NCI-H2227 treated with DMSO at 0.1 percent for 48 hours (cell line): ENCODE data around the gene SET.
A peak's percentile ranks its signal among the peaks of the same experiment; 100 is the strongest.
"Not testable (repeated sequence)": the region's sequence is repeated elsewhere in the genome, so short reads cannot be mapped to it uniquely, and the experiment has no call there.

Source experiments
- DNase-seq: peaks from one replicate; lab custom pipeline; 2025; lab: John Stamatoyannopoulos, UW

SET gene

GRCh38 chr9:128687453-128687852 is 1.6 kb upstream of the SET start:
- no peak for DNase-seq

- no peak for DNase-seq
Observed at GRCh38 chr9:128689293-128689774, 312 bp downstream of the SET start.

GRCh38 chr9:128689820-128690683 is 1.0 kb downstream of the SET start:
- DNase-seq: no peak

- DNase-seq: no peak
Observed at GRCh38 chr9:128690684-128691034, 1.6 kb downstream of the SET start.

DNA sequence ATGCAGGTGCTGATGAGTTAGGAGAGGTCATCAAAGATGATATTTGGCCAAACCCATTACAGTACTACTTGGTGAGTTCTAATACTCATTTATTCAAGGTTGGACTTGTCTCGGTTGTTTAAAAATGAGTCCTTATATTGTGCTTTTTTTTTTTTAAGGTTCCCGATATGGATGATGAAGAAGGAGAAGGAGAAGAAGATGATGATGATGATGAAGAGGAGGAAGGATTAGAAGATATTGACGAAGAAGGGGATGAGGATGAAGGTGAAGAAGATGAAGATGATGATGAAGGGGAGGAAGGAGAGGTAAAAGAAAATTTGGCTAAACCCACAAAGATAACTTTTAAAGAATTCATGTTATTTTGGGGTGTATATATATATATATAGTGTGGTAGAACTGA is 4.7 kb downstream of the SET start:
- DNase-seq: not testable (repeated sequence)

GRCh38 chr9:128694344-128694743 is 5.3 kb downstream of the SET start:
- no peak for DNase-seq

DNA sequence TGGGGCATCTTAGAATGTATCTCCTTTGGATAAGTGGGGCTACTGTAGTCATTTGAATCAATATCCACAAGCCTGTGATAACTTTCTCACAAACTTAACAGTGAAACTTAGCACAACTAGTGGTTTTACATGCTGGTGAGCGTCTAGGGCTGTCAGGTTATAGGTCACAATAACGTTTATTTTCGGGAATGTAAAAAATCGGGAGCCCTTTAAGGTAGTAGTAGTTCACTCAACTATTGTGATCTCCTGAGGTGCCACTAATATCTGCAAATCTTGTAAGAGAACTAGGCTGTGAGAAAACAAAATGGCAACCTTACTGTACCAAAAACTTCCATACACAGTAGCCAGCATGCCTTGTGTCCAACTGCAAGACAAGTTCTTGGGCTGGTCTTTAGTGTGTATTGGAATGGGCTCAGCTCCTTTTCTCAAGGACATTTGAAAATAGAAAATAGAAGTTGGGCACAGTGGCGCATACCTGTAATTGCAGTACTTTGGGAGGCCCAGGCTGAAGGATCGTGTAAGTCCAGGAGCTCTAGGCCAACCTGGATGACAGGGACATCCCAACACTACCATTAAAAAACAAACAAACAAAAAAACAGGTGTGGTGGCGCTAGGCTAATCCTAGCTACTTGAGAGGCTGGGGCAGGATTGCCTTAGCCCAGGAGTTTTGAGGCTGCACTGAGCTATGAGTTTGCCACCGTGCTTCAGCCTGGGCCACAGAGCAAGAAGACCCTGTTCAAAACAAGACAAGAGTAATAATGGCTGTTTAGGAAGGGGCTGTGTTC is 8.1 kb downstream of the SET start:
- no peak for DNase-seq

GRCh38 chr9:128699096-128699795 is 10.2 kb downstream of the SET start:
- not testable (repeated sequence) for DNase-seq

DNA sequence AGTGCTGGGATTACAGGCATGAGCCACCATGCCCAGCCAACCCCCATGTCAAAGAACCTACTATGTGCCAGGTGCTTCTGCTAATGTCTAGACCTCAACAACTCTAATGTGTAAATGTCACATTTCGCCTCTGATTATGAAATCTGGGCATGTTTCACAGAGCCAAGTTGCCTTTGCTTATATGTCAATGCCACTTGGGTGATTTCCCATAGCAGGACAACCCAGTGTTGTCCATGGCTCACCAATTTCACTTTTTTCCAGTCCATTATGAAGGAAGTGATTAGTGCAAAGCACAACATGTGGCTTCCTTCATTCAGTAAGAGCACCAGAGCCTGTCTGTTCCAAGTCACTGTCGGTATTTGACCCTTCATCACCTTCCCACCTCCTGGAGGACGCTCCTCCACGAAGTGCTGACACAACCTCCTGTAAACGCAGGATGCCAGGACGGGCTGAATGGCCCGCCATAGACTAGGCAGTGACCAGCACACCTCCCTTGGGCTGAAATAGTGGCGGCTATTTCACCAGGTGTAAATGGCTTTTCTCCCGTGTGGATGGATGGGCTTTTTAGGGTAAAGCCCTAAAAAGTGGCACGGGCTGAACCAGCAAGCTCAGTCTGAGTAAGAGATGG is 12.3 kb downstream of the SET start:
- no peak for DNase-seq

- peak; percentile 57 for DNase-seq
Observed at GRCh38 chr9:128702445-128702948, 13.5 kb downstream of the SET start, which contains the start of gene PKN3. Gene PKN3 (plus strand): TSS chr9:128702503. CDS start chr9:128702916, 413 bp downstream.

DNA sequence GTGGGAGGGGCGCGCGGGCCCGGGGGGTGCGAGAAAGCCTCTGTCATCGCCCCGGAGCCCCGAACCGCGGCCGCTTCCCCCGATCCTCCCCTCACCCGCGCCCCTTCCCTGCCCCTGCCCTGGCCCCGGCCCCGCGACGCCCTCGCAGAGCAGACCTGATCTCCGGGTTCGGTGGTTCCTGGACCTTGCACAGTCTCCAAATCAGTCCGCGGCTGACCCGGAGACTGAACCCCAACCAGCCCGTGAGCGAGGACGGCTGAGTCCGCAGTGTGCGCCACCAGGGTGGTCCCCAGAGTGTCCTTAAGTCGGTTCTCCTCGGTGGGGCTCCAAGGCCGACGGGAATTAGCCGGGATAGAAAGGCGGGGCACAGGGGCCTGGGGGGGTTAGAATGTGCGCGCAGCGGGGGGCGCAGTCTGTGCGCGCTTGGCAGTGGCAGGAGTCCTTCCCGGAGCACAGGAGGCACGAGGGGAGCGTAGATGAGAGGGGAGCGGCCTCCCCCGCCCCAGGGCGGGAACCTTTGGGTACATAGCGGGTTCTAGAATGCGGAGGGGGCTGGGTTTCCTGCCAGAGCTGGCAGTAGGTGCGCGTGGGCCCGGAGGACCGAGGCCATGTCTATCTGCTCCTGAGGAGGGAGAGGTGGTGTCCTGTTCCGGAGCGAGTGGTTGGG is 14.1 kb downstream of the SET start:
- DNase-seq: peak; percentile 19

DNA sequence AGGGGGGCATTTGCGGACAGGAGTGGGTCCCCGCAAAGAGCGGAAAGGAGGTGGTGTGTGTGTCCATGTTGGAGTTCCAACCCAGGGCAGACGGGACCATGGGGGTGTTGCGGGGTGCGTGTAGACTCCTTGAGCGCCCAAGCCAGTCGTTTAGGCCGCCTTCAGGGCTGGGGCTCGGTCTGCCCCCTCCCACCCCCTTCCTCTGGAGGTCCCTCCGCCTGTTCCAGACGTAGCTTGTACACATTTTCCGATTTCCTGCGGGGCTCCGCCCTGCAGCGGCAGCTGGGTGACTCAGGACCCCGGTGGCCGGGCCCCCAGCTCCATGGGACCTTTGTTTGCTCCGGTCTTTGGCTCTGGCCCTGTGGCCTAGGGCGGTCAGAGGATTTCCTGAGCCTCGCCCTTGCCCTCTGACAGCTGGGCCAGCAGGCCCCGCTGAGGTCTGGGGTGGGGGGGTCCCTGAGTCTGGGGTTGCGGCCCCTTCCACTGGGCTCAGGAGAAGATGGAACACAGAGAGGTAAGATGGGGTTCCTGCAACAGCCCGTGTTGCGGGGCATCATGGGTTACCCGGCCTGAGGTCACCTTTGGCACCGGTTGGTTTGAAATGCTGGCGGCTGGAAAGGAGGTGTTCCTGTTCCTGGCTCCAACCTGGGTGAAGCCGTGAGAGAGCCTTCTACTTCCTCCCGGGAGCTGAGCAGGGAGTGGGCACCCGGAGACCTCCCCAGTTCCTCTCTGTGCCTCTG is 14.8 kb downstream of the SET start:
- no peak for DNase-seq

GRCh38 chr9:128704356-128704670 is 15.3 kb downstream of the SET start:
- DNase-seq: no peak

DNA sequence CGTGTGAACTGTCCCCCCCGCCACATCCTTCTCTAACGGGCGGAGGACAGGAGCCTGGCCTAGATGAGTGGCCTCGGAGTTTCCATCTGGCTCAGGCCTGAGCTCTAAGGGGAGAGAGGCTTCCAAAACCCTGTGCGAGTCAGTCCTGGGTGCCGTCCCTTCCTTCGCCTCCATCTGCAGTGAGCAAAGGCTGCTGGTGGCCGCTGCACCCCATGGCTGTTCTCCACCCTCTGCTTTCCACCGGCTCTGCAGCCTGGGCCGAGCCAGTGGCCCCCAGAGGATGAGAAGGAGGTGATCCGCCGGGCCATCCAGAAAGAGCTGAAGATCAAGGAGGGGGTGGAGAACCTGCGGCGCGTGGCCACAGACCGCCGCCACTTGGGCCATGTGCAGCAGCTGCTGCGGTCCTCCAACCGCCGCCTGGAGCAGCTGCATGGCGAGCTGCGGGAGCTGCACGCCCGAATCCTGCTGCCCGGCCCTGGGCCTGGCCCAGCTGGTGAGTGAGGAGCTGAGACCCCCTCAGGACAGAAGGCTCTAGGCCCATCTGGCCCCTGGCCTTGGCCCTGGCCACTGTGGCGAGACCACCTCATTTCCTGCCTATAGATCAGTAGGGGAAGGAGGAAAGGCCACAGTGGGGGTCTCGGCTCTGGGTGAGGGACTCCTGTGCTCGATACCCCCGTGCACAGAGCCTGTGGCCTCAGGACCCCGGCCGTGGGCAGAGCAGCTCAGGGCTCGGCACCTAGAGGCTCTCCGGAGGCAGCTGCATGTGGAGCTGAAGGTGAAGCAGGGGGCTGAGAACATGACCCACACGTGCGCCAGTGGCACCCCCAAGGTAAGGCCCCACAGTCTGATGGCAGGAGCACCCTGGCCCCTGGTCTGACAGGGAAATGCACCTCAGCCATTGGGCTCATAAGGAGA is 16.3 kb downstream of the SET start:
- DNase-seq: no peak

- DNase-seq: no peak
Observed at GRCh38 chr9:128706045-128706444, 17.0 kb downstream of the SET start.

DNA sequence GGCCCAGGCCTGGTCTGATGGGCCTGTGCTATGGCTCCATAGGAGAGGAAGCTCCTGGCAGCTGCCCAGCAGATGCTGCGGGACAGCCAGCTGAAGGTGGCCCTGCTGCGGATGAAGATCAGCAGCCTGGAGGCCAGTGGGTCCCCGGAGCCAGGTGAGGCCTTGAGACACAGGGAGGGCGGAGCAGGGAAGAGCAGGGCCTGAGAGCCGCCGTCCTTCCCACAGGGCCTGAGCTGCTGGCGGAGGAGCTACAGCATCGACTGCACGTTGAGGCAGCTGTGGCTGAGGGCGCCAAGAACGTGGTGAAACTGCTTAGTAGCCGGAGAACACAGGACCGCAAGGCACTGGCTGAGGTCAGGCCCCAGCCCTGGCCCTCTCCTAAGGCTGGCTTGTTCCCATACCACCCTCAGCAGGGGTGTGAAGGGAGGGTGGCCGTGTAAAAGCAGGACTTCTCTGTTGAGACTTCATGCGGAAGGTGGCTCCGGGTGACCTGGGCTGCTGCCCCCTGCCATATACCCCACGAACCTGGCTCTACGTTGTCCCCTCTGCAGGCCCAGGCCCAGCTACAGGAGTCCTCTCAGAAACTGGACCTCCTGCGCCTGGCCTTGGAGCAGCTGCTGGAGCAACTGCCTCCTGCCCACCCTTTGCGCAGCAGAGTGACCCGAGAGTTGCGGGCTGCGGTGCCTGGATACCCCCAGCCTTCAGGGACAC is 17.8 kb downstream of the SET start:
- DNase-seq: no peak

GRCh38 chr9:128707446-128707845 is 18.4 kb downstream of the SET start:
- no peak for DNase-seq

- no peak for DNase-seq
Observed at GRCh38 chr9:128712451-128713410, 23.7 kb downstream of the SET start.
